PC-3 (cell line): Measurements from ENCODE around the gene LRRC3.

ENCODE experiments used
- CTCF ChIP-seq: fragments of 300-600 bp; sonication (generic); conservative IDR thresholded peaks from 2 replicates; pipeline ENCODE4 v1.5.1; 2017; ENCODE audit warnings: antibody characterized with exemption, low read depth, mild to moderate bottlenecking, low read length
- EZH2phosphoT487 ChIP-seq: fragments of 300-600 bp; sonication (generic); IDR thresholded peaks from 2 replicates; pipeline ENCODE4 v1.6.1; 2018; ENCODE audit warnings: mild to moderate bottlenecking, antibody characterized with exemption, low read length, borderline replicate concordance

DNA sequence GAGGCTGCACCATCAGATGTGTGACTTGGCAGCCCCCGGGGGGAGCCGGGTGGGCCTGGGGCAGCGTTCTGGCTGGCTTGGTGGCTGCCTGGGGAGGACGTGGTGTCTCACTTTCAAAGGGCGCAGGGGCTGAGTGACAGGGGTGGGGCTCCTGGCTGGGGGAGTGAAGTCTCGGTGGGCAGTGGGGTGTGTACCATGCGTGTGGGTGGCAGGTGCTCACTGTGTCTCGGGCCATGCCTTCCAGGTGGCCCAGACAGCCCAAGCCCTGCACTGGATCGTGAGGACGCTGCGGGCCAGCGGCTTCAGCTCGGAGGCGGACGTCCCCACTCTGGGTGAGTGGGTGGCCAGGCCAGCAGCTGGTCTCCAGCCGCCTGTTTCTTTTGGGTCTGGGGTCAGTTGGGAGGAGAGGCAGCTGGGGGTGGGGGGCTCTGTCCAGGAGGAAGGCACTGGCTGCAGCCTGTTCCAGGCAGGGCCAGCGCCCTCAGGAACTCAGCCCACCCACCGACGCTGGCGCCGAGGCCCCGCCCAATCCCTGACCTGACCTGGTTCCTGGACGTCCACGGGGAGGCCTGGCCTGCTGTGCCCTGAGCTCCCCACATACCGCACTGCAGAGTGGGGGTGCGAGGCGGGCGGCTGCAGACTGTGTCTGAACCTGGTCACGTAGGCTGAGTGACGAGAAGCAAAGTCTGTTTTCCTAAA is 30.6 kb upstream of the LRRC3 start:
- TF ChIP-seq CTCF (no peak), EZH2phosphoT487 (no peak)
